Measurements from ENCODE around the gene STAT5A.
A peak's percentile ranks its signal among the peaks of the same experiment; 100 is the strongest.
"Not testable (repeated sequence)": the region's sequence is repeated elsewhere in the genome, so short reads cannot be mapped to it uniquely, and the experiment has no call there.

The STAT5A gene

GRCh38 chr17:42309986-42310786, 21.9 kb downstream of the STAT5A start:
- DNase-seq, result no peak

- no peak for DNase-seq
Observed at GRCh38 chr17:42310787-42311215, 22.5 kb downstream of the STAT5A start.

- DNase-seq, result no peak
Observed at GRCh38 chr17:42311240-42312034, 23.1 kb downstream of the STAT5A start.

- no peak for DNase-seq
Observed at GRCh38 chr17:42312035-42312284, 23.7 kb downstream of the STAT5A start.

GRCh38 chr17:42312285-42313130, 24.2 kb downstream of the STAT5A start:
- peak; percentile 68 for DNase-seq

- no peak for DNase-seq
Observed at GRCh38 chr17:42313389-42313772, 25.1 kb downstream of the STAT5A start.

- no peak for DNase-seq
Observed at GRCh38 chr17:42313773-42314566, 25.7 kb downstream of the STAT5A start.

GRCh38 chr17:42315402-42316156, 27.3 kb downstream of the STAT5A start:
- DNase-seq, result no peak

GRCh38 chr17:42316755-42317154, 28.5 kb downstream of the STAT5A start:
- DNase-seq, result no peak

- DNase-seq, result no peak
Observed at GRCh38 chr17:42317266-42317845, 29.1 kb downstream of the STAT5A start.

- DNase-seq, result not testable (repeated sequence)
Observed at GRCh38 chr17:42317967-42318366, 29.7 kb downstream of the STAT5A start.

- no peak for DNase-seq
Observed at GRCh38 chr17:42321555-42321954, 33.3 kb downstream of the STAT5A start.

GRCh38 chr17:42322382-42323267, 34.3 kb downstream of the STAT5A start:
- DNase-seq, result peak; percentile 87

GRCh38 chr17:42323268-42323773, 35.0 kb downstream of the STAT5A start:
- no peak for DNase-seq

- DNase-seq, result no peak
Observed at GRCh38 chr17:42325026-42325425, 36.7 kb downstream of the STAT5A start.

GRCh38 chr17:42329025-42329976, 41.0 kb downstream of the STAT5A start:
- DNase-seq, result no peak

- DNase-seq, result no peak
Observed at GRCh38 chr17:42333053-42333452, 44.8 kb downstream of the STAT5A start.

GRCh38 chr17:42334677-42335076, 46.4 kb downstream of the STAT5A start:
- DNase-seq, result no peak

GRCh38 chr17:42337442-42337841, 49.1 kb downstream of the STAT5A start:
- no peak for DNase-seq
